KMS-11 (cell line): Measurements from ENCODE around the gene CD248.
A peak's percentile ranks its signal among the peaks of the same experiment; 100 is the strongest.

ENCODE experiments used
- H2AFZ ChIP-seq: fragments of 200-600 bp; sonication (generic); 2 replicates; pipeline ENCODE4 v1.6.1; 2016; ENCODE audit warnings: antibody characterized with exemption, mixed run types, low read depth
- H3K27ac ChIP-seq: fragments of 200-600 bp; sonication (generic); 2 replicates; pipeline ENCODE4 v1.6.1; 2016; ENCODE audit warnings: mild to moderate bottlenecking, mixed run types
- H3K27me3 ChIP-seq: fragments of 200-600 bp; sonication (generic); 2 replicates; pipeline ENCODE4 v1.6.1; 2017; ENCODE audit warnings: mild to moderate bottlenecking, low read depth, mixed run types, moderate library complexity; ENCODE audit not compliant: insufficient read depth
- H3K36me3 ChIP-seq: fragments of 200-600 bp; sonication (generic); 2 replicates; pipeline ENCODE4 v1.6.1; 2017; ENCODE audit warnings: mild to moderate bottlenecking, mixed run types; ENCODE audit not compliant: insufficient read depth
- H3K4me1 ChIP-seq: fragments of 200-600 bp; sonication (generic); 2 replicates; pipeline ENCODE4 v1.6.1; 2016; ENCODE audit warnings: mild to moderate bottlenecking, low read depth, mixed run types; ENCODE audit not compliant: poor library complexity, severe bottlenecking
- H3K4me2 ChIP-seq: fragments of 200-600 bp; sonication (generic); 2 replicates; pipeline ENCODE4 v1.7.0; 2016; ENCODE audit warnings: mild to moderate bottlenecking, mixed run types
- H3K4me3 ChIP-seq: fragments of 200-600 bp; sonication (generic); IDR thresholded peaks from 2 replicates; pipeline ENCODE4 v1.6.1; 2017; ENCODE audit warnings: low read depth, low read length, mixed read lengths; ENCODE audit not compliant: insufficient read depth
- H3K79me2 ChIP-seq: fragments of 200-600 bp; sonication (generic); 2 replicates; pipeline ENCODE4 v1.6.1; 2016; ENCODE audit warnings: low read depth, mixed run types; ENCODE audit not compliant: insufficient read depth
- H3K9ac ChIP-seq: fragments of 200-600 bp; sonication (generic); 2 replicates; pipeline ENCODE4 v1.6.1; 2016; ENCODE audit warnings: mild to moderate bottlenecking, mixed run types
- H4K20me1 ChIP-seq: fragments of 200-600 bp; sonication (generic); 2 replicates; pipeline ENCODE4 v1.6.1; 2016; ENCODE audit warnings: mild to moderate bottlenecking, mixed run types; ENCODE audit not compliant: insufficient read depth
- CTCF ChIP-seq: fragments of 200-600 bp; sonication (generic); conservative IDR thresholded peaks from 2 replicates; pipeline ENCODE4 v1.6.1; 2017; ENCODE audit warnings: low read depth, mild to moderate bottlenecking, antibody characterized with exemption, low read length, moderate library complexity, mixed read lengths

Gene CD248

DNA sequence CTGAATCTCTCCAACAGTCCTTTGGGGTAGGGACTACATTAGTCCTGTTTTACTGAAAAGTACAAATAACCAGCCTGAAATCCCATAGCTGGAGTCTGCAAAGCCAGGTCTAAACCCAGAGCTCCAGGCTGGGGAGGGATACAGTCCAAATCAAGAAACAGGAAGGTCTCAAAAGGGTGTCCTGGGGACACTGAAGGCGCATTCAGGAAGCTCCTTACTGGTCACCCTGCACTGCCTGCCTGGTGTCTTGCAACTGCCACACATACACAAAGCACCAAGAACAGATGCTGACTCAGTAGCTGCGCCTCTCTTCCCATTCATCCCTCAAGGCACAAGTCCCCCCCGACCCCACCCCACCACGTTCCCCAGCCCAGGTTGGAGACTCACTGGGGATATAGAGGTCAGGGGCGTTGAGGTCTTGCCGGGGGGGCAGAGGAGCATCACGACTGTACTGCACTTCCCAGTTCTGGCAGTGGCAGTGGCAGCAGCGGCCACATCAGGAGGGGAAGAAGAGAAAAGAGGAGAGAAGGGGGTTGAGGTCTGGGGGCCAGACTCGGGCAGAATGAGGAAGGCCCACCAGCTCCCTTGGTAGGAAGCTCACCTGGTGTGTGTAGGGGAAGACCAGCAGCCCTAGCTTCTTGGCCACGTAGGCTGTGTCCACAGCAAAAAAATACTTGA lies 29.5 kb downstream of the CD248 start:
- Histone ChIP-seq H3K27me3 (no peaks in the 10 kb centered on the region), H3K27ac (no peak overlapping the region), H3K79me2 (peaks cover 8% of the 10 kb centered on the region; the same call in 1 of the 2 replicates), H3K9ac (no peak overlapping the region), H2AFZ (no peak overlapping the region), H3K4me2 (peak overlapping the region; percentile 82; the same call in 1 of the 2 replicates), H4K20me1 (no peaks in the 10 kb centered on the region), H3K36me3 (no peaks in the 10 kb centered on the region), H3K4me1 (peaks cover 23% of the 10 kb centered on the region), H3K4me3 (no peak overlapping the region)
- TF ChIP-seq CTCF: no peak

GRCh38 chr11:66286699-66287098 lies 30.1 kb downstream of the CD248 start:
- Histone ChIP-seq H3K27ac (no peak overlapping the region), H4K20me1 (no peaks in the 10 kb centered on the region), H3K27me3 (no peaks in the 10 kb centered on the region), H3K4me3 (no peak overlapping the region), H3K79me2 (peaks cover 8% of the 10 kb centered on the region; the same call in 1 of the 2 replicates), H3K4me2 (no peak overlapping the region), H3K4me1 (peaks cover 29% of the 10 kb centered on the region), H2AFZ (no peak overlapping the region), H3K9ac (no peak overlapping the region), H3K36me3 (no peaks in the 10 kb centered on the region)
- no peak for TF ChIP-seq CTCF

DNA sequence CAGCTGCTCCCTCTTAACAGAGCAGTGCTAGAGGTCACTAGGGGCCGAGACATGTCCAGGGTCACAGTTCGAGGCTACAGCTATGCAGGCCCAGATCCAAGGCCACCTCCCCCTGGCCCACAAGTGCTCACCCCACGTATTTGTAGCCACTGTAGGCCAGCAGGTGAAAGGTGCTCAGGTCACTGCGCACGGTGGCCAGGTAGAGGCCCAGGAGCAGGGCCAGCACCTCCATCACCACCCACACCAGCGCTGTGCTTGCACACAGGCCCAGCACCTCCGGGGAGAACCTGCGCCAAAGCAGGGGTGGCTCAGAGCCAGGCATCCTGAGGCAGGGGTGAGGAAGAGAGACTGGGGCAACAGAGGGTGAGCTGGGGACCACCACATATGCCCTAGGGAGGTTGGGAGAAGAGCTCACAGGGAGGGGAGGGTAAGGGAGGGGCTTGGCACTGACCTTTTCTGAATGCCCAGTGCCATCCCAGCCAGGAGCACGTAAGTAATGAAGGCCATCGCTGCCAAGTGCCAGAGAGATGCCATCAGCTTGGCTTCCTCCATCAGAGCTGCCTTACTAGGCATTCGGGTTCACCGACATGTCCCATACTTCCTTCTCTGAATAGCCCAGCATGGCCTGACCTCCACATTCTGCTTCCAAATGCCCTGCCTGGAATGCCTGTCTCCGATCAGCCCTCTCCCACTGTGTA lies 31.4 kb downstream of the CD248 start:
- TF ChIP-seq CTCF: no peak
- H3K4me1 ChIP-seq: peaks cover 30% of the 10 kb centered on the region
- no peak overlapping the region for H3K4me2 ChIP-seq

DNA sequence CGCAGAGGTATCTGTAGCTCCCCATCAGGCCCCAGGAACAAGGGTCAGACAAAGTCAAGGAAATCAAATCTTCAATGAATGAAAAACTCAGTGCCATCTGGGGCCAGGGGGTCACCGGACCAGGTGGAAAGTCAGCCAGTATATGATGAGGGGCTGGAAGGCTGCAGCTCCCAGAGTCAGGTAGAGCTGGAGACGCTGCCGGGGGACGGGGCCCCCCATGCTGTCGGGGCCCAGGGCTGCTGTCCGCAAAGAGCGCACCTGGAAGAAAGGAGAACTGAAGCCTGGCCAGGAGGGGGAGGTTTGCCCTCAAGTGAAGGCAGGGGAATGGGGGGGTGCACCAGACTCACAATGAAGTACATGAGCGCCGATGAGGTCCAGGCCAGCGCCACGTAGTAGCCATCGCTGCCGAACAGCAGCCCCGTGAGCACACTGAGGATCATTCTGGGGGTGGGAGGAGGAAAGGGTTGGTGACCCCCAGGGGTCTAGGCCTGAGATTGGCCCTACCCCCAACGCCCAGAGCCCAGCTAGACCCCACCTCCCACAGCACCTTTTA lies 32.2 kb downstream of the CD248 start:
- H3K4me3 ChIP-seq: no peak overlapping the region
- H3K27ac ChIP-seq: no peak overlapping the region
- H3K27me3 ChIP-seq: no peaks in the 10 kb centered on the region; the same call in 1 of the 2 replicates
- TF ChIP-seq CTCF: no peak
- no peak overlapping the region for H2AFZ ChIP-seq
- H4K20me1 ChIP-seq: no peaks in the 10 kb centered on the region
- H3K4me1 ChIP-seq: peaks cover 22% of the 10 kb centered on the region
- no peaks in the 10 kb centered on the region for H3K36me3 ChIP-seq
- H3K9ac ChIP-seq: no peak overlapping the region
- peaks cover 8% of the 10 kb centered on the region; the same call in 1 of the 2 replicates for H3K79me2 ChIP-seq
- H3K4me2 ChIP-seq: no peak overlapping the region

More for the DNA sequence above, 31.4 kb downstream of the CD248 start:
- Histone ChIP-seq H3K79me2 (peaks cover 8% of the 10 kb centered on the region; the same call in 1 of the 2 replicates), H2AFZ (no peak overlapping the region), H3K27ac (no peak overlapping the region), H3K36me3 (no peaks in the 10 kb centered on the region), H3K4me3 (no peak overlapping the region), H4K20me1 (no peaks in the 10 kb centered on the region), H3K9ac (no peak overlapping the region), H3K27me3 (no peaks in the 10 kb centered on the region)
